Activated CD4-positive, alpha-beta T cell treated with anti-CD3 and anti-CD28 coated beads, Interleukin-2, Interleukin-4, amounts not matched to agents 100 ng/mL and 50 ng/mL, durations not matched to agents 16 hours and 8 hours (primary cell): ENCODE data around the gene EMC6.

Source experiments
- DNase-seq: peaks from one replicate; pipeline ENCODE4 v3.0.0-alpha.2; 2020; ENCODE audit warnings: low spot score

Gene EMC6

DNA sequence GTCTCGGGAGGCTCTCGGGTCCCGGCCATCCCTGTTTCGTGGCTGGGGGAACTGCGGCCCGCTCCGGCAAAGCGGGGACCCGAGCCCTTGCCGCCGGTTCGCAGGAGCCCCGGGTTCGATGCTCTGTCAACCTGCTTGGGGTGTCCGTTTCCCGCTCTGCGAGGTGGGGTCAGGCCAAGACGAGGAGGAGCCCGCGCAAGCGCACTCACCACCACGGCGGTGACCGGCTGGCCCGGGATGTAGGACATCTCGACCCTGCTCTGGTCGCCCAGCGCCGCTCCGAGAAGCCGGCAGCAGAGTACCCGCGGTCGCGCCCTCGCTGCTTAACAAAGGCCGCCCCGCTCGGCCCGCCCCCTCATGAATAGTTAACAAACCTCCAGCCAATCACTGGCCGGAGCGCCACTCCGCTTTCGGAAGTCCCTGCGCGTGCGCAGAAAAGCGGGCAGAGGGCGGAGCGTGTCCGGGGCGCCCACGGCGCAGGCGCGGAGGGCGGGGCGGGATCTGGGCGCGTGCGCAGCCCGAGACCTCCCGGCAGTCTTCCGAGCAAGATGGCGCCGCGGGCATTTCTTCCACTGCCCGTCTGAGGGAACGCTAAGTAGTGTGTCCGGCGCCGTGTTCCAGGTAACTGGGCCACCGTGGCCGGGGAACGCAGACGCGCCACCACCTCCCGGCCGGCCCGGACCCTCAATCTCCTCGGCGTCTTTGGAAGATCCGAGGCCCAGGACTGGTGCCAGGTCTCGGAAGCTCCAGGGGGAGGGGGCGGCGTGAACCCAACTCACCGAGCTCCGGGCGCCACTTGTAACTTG, at the start of gene EMC6, which contains the start of gene TAX1BP3:
Gene EMC6 (plus strand): TSS at position 534 of the 806 bp plus-strand sequence. CDS start 335 bp downstream, outside the sequence.
Gene TAX1BP3 (minus strand): TSS at position 300 of the 806 bp plus-strand sequence. CDS start 52 bp downstream, at position 248.
- DNase-seq = peak; percentile 99

DNA sequence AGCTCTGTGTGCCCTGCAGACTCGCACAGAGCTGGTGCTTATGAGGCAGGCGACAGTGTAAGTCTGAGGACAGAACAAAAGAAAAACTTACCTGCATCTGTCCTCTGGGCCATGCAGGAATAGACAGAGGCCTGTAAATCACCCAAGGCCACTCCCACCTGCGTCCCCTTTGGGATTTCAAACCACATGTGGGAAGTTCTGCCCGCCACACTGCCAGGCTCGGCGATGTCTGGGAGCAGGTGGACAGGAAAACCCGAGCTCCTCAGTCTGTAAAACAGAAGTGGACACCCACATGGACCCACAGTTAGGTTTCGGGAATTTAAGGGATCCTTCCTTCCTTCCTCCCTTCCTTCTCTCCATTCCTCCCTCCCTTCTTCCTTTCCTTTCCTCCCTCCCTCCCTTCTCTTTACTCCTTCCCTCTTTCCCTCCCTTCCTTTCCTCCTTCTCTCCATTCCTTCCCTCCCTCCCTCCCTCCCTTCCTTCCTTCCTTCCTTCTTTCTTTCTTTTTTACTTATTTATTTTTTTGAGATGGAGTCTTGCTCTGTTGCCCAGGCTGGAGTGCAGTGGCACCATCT, 47.4 kb upstream of the EMC6 start:
- no peak for DNase-seq

DNA sequence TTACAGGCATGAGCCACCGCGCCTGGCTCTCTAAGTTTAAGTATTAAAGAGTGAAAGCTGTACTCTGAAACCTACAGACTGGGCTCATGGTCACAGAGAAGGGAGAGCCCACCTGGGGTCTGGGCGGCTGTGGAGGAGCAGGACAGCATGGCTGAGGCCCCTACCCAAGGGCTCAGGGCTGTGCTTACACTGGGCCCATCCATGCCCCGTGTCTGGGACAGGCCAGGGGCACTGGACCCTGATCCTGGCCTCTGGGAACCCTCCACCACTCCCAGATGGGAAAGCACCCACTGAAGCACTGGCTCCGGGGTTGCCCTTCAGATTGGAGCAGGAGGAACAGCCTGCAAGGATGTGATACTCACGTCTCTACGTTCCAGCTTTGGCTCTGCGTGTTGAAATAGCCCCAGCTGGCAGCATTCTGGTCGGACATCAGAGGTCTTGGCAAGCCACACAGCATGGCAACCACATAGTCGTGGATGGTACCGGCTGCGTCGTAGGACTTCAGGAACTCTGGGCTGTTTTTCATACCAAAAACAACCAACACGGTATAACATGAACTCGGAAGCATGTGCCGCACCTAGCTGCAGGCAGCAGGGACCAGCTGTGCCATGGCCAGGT, 45.5 kb upstream of the EMC6 start:
- no peak for DNase-seq

DNA sequence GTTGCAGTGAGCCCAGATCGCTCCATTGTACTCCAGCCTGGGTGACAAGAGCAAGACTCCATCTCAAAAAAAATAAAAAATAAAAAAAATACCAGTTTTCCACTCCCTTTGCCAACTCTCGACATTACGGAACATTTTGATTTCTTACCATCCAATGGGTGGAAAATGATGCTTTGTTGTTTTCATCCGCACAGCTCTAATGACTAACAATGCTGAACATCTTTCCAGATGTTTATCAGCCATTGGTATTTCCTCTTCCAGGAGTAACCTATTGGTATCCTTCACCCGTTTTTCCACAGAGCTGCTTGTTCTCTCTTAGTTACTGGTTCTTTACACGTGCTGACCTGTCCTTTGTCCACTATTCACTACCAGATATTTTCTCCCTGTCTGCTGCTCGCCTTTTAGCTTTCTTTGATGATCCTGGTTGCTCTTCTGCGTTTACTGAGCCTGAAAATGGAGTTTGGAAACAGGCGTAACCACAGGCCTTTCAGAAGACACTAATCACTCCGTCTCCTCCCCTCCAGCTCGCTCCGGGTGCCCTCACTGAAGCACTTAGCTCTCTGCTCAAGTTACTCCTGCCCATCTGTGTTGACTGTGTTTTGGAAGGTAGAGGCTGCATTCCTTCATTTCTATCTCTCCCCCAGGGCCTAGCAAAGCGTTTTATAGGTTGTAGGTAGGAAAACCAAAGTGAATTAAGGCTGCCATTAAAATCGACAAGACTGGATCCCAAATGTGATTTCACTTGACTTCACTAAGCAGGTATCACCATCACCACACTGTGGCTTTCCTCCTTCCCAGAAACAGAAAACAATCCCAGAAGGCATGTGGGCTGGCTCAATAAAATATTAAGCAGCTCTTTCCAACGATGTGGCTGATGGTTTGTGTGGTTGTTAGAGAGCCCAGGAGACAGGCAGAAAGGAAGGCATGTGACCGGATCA, 41.5 kb upstream of the EMC6 start:
- no peak for DNase-seq

DNA sequence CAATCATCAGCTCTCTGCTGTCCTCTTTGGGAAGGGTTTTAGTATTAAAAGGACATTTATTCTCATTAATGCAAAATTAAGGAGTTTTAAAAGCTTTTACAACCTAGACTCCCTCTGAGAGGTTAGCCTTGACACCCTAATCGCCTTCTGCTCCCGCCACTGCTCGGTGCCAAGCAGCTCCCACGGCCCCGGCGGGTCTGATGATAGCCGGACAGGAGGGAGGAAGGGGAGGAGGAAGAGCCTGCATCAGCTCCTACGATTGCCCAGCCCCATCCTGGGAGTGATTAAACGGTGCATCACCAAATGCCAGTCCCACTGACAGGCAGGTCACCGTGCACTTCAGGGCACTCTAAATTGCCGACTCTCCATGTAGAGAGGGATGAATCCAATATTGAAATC, 40.8 kb upstream of the EMC6 start:
- DNase-seq = no peak

DNA sequence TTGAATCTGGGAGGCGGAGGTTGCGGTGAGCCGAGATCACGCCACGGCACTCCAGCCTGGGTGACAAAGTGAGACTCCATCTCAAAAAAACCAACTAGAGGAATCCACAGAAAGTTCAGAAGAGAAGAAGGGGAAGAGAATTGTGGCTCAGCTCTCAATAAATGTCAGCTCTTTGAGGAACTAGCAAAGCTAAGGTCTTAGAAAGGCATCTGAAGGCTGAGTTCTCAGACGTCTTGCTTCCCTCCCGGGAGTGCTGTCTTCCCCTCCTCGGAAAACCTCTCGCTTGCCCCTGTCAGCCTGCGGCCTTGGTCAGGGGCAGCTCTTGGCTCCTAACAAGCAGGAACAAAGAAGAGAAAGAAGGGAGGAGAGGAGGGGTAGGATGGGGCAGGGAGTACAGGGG, 37.8 kb upstream of the EMC6 start:
- DNase-seq = no peak

DNA sequence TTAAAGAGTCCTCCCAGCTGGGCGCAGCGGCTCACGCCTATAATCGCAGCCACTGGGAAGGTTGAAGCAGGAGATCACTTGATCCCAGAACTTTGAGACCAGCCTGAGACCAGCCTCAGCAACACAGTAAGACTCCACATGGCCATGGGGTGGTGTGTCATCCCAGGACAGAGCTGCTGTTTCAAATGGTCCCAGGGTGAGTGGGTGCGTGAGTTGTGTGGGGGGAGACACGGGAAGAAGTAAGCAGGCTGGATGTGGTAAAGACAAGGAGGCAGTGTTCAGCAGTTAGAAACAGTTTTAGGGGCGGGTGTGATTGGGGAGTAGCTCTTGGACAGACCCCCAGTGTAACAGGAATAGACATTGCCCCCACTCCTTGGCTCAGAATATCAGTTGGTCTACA, 36.3 kb upstream of the EMC6 start:
- no peak for DNase-seq

DNA sequence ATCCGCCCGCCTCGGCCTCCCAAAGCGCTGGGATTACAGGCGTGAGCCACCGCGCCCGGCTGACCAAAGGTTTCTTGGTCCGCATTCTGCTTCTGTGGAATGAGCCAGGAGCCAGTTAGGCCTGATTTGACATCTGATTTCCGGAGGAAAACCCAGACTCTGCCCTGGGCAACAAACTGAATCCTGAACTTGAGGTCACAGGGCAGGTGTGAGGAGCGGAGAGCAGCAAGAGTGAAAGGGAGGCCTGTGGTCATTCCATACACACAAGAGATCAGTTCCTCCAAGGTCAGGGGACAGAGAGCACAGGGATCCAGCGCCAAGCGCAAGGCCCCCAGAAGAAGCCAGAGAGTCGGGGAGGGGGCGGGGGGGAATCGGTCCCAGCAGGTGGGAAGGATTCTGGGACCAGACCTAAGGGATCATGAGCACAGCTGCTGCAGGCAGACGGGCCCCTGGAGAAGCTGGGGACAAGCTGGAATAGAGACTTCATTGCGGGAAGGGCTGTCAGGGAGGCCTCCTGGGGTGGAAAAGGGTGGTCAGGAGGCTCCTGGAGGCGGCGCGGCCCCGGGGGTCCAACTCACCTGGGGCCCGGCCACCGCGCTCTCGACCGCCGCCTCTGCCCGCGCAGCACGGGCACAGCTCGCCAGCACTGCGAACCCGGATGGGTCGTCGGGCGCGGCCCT, 33.0 kb upstream of the EMC6 start:
- DNase-seq = no peak

DNA sequence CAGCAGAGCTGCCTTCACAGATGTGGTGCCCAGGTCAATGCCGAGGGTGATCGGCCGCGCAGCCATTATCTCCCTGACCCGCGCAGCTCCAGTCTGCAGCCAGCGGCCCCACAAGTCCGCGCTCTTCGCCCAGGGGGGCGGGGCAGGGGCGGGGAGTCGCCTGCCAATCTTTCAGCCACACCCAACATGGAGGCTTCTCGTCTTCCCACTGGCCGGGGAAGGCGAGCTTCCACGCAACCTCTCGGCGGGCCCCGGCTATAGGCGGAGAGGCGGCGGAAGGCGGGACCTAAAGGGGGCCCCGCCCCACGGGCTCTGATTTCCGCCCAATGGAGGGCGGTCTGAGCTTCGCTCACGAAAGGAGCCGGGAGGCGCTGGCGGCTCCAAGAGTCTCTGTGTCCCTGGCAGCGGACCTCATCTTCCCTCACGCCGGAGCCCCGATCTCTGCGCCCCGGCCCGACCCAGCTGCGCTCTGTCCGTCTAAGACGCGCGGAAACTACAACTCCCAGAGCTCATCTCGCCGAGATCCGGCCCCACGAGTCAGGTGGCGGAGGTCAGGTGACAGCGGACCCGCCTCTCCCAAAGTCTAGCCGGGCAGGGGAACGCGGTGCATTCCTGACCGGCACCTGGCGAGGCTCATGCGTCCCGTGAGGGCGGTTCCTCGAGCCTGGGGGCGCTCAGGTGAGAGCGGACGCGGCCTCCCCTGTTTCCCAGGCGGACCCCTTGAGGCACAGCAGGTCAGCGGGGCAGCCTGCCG, 32.3 kb upstream of the EMC6 start, which contains the start of the genes CTNS and SHPK:
Gene CTNS (plus strand): TSS at position 607 of the 754 bp plus-strand sequence. CDS start 3,447 bp downstream, outside the sequence.
Gene SHPK (minus strand): TSS at position 97 of the 754 bp plus-strand sequence. CDS start 31 bp downstream, at position 66.
- DNase-seq = peak; percentile 98

DNA sequence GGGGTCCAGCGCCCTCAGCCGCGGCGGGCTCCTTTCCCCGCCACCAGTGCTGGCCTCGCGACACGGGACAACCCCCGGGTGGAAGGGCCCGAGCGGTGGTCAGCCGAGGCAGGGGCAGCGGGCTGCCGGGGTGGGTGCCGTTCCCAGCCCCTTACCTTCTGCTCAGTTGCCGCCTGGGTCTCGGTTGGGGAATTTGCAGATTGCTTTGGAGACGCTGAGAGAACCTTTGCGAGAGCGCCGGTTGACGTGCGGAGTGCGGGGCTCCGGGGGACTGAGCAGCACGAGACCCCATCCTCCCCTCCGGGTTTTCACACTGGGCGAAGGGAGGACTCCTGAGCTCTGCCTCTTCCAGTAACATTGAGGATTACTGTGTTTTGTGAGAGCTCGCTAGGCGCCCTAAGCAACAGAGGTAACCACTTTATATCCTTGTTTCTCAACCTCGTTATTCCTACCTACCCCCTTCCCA, 31.7 kb upstream of the EMC6 start:
- no peak for DNase-seq

DNA sequence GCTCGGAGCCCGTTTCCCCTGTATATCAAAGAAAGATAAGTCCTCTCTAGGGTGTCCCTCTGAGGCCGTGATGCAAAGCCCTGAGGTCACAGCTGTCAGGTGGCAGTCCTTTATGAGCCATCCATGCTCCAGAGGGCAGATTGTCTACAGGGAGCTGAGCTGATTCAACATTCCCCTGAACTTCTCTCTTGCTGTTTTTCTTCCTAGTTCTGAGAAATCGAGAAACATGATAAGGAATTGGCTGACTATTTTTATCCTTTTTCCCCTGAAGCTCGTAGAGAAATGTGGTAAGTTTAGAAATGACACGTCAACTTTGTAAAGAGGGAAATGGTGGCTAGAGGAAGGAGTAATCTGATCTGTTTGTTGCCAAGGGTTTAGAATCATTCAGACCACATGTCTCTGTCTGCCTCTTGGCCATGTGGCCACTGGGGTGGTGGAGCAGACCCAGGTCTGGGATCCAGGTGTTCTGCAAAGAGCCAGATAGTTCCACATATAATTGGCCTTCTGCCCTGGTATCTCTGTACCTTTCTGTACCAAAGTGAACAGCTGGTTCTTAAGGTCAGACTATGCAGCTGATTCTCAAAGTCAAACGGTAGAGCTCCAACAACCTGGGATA, 28.5 kb upstream of the EMC6 start:
- peak; percentile 78 for DNase-seq

DNA sequence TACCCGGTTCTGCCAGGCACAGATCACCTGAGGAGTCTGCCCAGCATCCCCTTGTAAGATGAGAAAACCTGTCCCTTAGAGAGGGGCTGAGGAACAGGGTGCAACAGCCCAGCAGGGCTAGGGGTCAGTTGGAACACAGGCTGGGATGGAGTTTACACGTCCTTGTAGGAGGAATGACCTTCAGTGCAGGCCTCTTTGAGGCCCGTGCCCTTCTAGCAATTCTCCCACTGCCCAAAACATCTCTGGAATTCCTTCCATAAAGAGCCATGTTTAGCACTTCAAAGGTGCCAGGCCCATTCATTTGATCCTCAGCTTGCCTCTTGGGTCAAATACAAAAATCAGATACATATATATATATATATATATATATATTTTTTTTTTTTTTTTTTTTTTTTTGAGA, 27.6 kb upstream of the EMC6 start:
- DNase-seq = no peak

DNA sequence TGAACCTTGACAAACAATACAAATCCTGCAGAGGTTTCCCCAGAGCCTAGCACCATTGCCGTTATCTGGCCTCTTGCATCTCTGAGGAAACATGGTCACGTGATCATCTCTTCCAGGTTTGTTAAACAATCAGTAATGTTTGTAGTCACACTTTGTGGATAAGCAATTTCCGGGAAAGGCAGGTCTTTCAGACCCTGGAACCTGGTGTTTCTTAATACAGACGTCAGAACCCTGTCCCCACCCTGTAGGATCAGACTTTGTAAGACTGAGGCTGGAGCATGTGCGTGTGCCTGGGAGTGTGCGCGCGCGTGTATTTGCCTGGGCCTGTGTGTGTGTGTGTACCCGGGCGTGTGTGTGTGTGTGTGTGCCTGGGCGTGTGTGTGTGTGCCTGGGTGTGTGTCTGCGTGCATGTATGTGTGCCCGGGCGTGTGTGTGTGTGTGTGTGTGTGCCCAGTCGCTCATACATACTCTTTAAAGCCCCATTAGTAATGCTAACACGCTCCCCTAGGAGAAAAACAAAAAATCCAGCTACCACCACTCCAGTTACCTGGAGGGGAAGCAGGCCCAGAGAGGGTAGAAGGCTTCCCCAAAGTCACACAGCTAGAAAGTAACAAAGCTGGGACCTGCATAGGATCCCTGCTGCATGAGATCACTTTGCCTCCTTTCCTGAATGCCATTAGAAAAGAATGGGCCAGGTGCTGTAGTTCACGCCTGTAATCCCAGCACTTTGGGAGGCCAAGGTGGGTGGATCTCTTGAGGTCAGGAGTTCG, 26.7 kb upstream of the EMC6 start:
- DNase-seq = no peak

DNA sequence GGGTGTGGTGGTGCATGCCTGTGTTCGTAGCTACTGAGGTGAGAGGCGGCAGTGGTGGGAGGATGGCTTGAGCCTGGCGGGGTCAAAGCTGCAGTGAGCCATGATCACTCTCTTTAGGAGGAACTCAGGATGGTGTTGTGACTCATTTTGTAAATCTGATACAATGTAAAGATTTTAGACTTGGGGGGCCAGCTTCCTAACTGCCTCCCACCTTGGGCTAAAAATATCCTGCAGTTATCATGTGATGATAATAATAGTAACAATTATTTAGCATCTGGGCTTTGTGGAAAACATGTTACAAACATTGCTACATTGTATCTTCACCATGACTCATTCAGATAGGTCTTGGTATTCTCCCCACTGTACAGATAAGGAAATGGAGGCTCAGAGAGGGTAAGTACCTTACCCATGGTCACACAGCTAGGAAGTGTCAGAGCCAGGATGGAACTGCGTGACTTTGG, 24.7 kb upstream of the EMC6 start:
- peak; percentile 66 for DNase-seq

DNA sequence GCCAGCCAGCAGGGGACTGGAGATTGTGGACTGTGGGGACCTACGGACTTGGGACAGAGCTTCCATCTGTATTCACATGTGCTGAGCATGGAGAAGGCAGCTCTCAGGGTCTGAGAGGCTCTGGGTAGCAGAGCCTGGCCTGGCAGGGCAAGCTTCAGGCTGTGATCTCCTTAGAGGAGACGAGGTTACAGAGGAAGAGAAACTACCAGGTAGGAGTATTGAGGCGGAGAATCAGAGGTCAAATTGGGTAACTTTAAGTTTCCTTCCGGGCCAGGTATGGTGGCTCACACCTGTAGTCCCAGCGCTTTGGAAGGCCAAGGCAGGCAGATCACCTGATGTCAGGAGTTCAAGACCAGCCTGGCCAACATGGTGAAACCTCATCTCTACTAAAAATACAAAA, 23.3 kb upstream of the EMC6 start:
- DNase-seq = no peak

DNA sequence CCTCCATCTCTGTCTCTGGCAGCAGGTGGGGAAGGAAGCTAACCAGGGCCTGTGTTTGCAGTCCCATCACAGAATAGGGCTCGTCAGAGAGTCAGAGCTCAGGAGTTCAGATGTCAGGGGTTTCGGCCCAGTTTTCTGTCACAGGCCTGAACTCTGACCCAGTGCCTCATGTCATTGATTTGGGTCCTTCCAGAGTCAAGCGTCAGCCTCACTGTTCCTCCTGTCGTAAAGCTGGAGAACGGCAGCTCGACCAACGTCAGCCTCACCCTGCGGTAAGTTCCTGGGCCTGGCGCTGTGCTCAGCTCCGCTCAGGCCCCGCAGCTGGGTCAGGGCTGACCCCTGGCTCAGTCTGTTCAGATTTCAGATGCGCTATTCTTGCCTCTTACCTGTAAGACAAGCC, 21.4 kb upstream of the EMC6 start:
- no peak for DNase-seq

DNA sequence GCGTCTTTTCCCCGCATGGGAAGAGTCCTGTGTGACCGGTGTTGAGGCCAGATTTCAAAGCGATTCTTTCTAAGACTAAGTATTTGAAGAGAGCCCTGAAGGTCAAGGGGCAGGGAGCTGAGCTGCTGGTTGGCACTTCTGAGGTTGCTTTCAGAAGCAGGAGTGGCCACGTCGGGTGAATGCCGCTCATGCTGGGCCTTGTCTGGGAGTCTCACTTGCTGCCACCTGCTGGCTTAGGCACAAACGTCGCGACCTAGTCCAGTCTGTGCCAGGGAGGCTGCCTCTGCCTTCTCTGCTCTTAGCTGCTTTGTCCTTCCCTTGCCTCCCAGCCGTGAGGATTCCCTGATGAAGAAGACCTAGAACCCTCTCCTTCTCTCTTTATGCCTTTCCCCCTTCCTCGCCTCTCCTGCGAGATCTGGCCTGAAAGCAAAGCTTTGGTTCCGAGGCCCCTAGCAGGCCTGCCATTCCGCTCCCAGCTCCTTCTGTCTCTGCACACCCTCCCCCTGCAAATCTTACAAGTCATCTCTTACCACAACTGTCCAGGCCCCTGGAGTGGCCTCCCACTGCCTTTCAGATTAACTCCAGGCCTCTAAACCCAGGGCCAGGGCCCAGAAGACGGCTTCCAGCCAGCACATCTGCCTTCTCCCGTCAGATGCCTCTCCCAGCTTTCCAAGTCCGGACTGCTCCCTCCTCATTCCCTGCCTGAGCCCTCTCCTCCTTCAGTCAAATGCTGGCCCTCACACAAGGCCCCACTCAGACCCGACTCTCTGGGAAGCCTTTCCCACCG, 20.6 kb upstream of the EMC6 start:
- peak; percentile 55 for DNase-seq

DNA sequence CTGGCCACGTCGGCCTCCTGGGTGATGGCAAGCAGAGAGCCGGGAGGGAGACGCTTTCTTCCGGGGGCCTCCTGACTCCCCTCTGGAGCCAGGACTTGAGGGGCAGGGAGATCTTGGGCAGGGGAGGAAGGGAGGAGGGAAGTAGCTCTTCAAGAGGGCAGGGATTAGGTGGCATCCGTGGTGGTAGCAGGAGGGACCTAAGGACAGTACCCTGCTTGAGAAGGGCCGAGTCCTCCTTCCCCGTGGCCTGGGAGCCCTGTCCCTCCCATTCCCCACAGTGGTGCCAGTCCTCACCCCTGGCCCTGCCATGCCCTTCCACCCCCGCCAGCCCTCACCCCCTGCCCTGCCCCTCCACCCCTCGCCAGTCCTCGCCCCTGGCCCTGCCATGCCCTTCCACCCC, 12.8 kb upstream of the EMC6 start:
- no peak for DNase-seq
